AG04450 (cell line): ENCODE results near the gene ETAA1. TPM values are rescaled to one million over a fixed set of nuclear protein-coding genes. Genes with fewer than 3 reads are reported as not detected.

Experiments
- CTCF ChIA-PET: fragments of 300-600, 350-600 bp; formaldehyde crosslinking; extraction: SDS; loops from one replicate; lab custom pipeline; 2022; ENCODE audit warnings: antibody characterized with exemption, inconsistent platforms; lab: Charles Lee
- POLR2A ChIA-PET: fragments of 350-600 bp; formaldehyde crosslinking; extraction: SDS; loops from one replicate; lab custom pipeline; 2021; ENCODE audit warnings: antibody characterized with exemption, inconsistent platforms; lab: Yijun Ruan, JAX
- DNase-seq: peaks from one replicate; pipeline ENCODE4 v3.0.0-alpha.2; 2011; ENCODE audit warnings: low read depth, low spot score
- H3K27ac ChIP-seq: one replicate; pipeline ENCODE4 v1.5.1; 2012; ENCODE audit warnings: low read depth, low read length, control low read depth
- H3K27me3 ChIP-seq: one replicate; pipeline ENCODE4 v1.6.0; 2012; ENCODE audit warnings: low read length; ENCODE audit not compliant: control insufficient read depth, insufficient read depth
- H3K4me3 ChIP-seq: 2 replicates; pipeline ENCODE4 v1.5.1; 2011; ENCODE audit warnings: mild to moderate bottlenecking, low read depth, low read length, control low read depth
- H3K9me3 ChIP-seq: 2 replicates; pipeline ENCODE4 v1.5.1; 2012; ENCODE audit warnings: low read length; ENCODE audit not compliant: control insufficient read depth, insufficient read depth
- polyA plus RNA-seq: library from polyadenylated mRNA; depleted of rRNA; stranded (reverse); fragments of >200 nt; gene quantifications from 2 replicates; pipeline ENCODE4 v1.2.3, GENCODE V29; 2011
- TF ChIP-seq, protein P1 (sequence below): IDR thresholded peaks from 2 replicates; pipeline ENCODE4 v1.5.1; 2011; ENCODE audit warnings: low read depth, low read length, control low read depth, inconsistent platforms

ETAA1 gene
- polyA plus RNA-seq, 1 experiment = 18.1 TPM

- H3K9me3 ChIP-seq = no peaks in the 10 kb centered on the region
- DNase-seq = no peak
- no peak overlapping the region for H3K4me3 ChIP-seq
- POLR2A ChIA-PET = no interaction called here
- H3K27ac ChIP-seq = no peak overlapping the region
- CTCF ChIA-PET = interaction anchor here (0.8 to 1.3 kb wide), 2 partner anchors 21 to 576 kb away, joined by 3 to 4 read pairs; no protein-coding TSS in a partner anchor
- H3K27me3 ChIP-seq = no peaks in the 10 kb centered on the region
- TF ChIP-seq, protein P1, sequence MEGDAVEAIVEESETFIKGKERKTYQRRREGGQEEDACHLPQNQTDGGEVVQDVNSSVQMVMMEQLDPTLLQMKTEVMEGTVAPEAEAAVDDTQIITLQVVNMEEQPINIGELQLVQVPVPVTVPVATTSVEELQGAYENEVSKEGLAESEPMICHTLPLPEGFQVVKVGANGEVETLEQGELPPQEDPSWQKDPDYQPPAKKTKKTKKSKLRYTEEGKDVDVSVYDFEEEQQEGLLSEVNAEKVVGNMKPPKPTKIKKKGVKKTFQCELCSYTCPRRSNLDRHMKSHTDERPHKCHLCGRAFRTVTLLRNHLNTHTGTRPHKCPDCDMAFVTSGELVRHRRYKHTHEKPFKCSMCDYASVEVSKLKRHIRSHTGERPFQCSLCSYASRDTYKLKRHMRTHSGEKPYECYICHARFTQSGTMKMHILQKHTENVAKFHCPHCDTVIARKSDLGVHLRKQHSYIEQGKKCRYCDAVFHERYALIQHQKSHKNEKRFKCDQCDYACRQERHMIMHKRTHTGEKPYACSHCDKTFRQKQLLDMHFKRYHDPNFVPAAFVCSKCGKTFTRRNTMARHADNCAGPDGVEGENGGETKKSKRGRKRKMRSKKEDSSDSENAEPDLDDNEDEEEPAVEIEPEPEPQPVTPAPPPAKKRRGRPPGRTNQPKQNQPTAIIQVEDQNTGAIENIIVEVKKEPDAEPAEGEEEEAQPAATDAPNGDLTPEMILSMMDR = no peak
Measured at GRCh38 chr2:67455219-67456142, 58.3 kb downstream of the ETAA1 start.

DNA sequence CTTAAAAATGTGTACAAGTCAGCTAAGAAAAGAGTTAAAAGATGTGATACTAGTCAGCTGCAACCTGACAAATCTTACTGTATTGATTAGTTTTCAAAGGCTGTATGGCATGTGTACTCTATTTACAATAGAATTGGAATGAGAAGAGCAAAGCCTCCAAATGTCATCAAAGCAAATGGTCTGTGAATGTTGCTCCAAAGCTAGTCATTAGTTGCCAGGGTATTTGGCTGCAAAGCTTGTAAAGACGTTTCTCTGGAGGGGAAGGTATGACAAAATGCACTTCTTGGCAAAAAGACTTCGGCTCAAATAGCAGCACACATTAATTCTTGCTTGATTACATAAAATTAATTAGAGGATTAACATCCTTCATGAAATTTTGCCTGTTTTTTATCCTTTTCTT lies 59.3 kb downstream of the ETAA1 start:
- POLR2A ChIA-PET = no interaction called here
- Histone ChIP-seq H3K27ac (no peak overlapping the region), H3K9me3 (no peaks in the 10 kb centered on the region), H3K27me3 (no peaks in the 10 kb centered on the region), H3K4me3 (no peak overlapping the region)
- TF ChIP-seq, protein P1 = no peak
- CTCF ChIA-PET = interaction anchor here (1.3 kb wide), 1 partner anchor 575 kb away, joined by 3 read pairs; no protein-coding TSS in a partner anchor
- DNase-seq = no peak

- TF ChIP-seq, protein P1 = no peak
- ChIA-PET CTCF (no interaction called here), POLR2A (no interaction called here)
- Histone ChIP-seq H3K4me3 (no peak overlapping the region), H3K27ac (no peak overlapping the region), H3K9me3 (no peaks in the 10 kb centered on the region), H3K27me3 (no peaks in the 10 kb centered on the region)
- no peak for DNase-seq
Measured at GRCh38 chr2:67457699-67458098, 60.6 kb downstream of the ETAA1 start.

DNA sequence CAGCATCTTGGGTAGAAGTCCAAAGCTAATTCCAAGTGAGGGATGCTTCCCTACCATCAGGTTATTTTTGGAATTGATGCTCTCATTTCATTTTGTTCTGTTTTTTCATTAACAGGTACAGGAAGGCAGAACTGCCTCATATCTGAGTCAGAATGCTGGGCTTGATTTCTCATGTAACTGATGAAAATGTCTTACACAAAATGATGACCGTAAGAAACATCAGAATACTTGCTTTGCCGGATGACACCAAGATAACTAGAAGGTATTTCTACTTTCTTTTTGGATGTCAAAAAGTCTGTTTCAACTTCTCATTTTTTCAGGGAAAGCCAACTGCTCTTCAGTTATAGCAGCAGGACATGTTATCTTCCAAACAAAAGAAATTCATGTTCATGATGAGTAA lies 62.6 kb downstream of the ETAA1 start:
- no peak overlapping the region for H3K4me3 ChIP-seq
- no peaks in the 10 kb centered on the region for H3K27me3 ChIP-seq
- H3K27ac ChIP-seq = no peak overlapping the region
- DNase-seq = no peak
- no peaks in the 10 kb centered on the region for H3K9me3 ChIP-seq
- CTCF ChIA-PET = interaction anchor here (0.5 kb wide), 1 partner anchor 124 kb away, joined by 5 read pairs; no protein-coding TSS in a partner anchor
- TF ChIP-seq, protein P1 = no peak
- POLR2A ChIA-PET = no interaction called here
